Neural progenitor cell (in vitro differentiated cells): ENCODE results near the gene PHACTR1. TPM values are rescaled to one million over a fixed set of nuclear protein-coding genes. Genes with fewer than 3 reads are reported as not detected.
A peak's percentile ranks its signal among the peaks of the same experiment; 100 is the strongest.

Experiments
- DNase-seq: peaks from one replicate; pipeline ENCODE4 v3.0.0-alpha.2; 2016; ENCODE audit warnings: low spot score
- H2AFZ ChIP-seq: fragments of 200-600 bp; sonication (generic); replicated peaks from 2 replicates; pipeline ENCODE4 v1.6.1; 2016; ENCODE audit warnings: antibody characterized with exemption
- H3F3A ChIP-seq: fragments of 200-600 bp; sonication (generic); 2 replicates; pipeline ENCODE4 v1.6.1; 2016; ENCODE audit warnings: antibody characterized with exemption, low read depth
- H3K27ac ChIP-seq: fragments of 200-600 bp; sonication (generic); 2 replicates; pipeline ENCODE4 v1.5.1; 2016; ENCODE audit warnings: mild to moderate bottlenecking
- H3K27me3 ChIP-seq: fragments of 200-600 bp; sonication (generic); 2 replicates; pipeline ENCODE4 v1.6.1; 2016; ENCODE audit warnings: mild to moderate bottlenecking, moderate library complexity
- H3K36me3 ChIP-seq: fragments of 200-600 bp; sonication (generic); 2 replicates; pipeline ENCODE4 v1.5.1; 2016
- H3K4me1 ChIP-seq: fragments of 200-600 bp; sonication (generic); 2 replicates; pipeline ENCODE4 v1.6.1; 2016; ENCODE audit warnings: mixed run types
- H3K4me2 ChIP-seq: fragments of 200-600 bp; sonication (generic); 2 replicates; pipeline ENCODE4 v1.6.1; 2016
- H3K4me3 ChIP-seq: fragments of 200-600 bp; sonication (generic); 2 replicates; pipeline ENCODE4 v1.5.1; 2016
- H3K79me2 ChIP-seq: fragments of 200-600 bp; sonication (generic); 2 replicates; pipeline ENCODE4 v1.6.1; 2016; ENCODE audit warnings: low read depth
- H3K9ac ChIP-seq: fragments of 200-600 bp; sonication (generic); 2 replicates; pipeline ENCODE4 v1.6.1; 2016
- H3K9me3 ChIP-seq: fragments of 200-600 bp; sonication (generic); 2 replicates; pipeline ENCODE4 v1.5.1; 2016; ENCODE audit warnings: low read depth
- H4K20me1 ChIP-seq: fragments of 200-600 bp; sonication (generic); 2 replicates; pipeline ENCODE4 v1.6.1; 2016; ENCODE audit warnings: low read depth
- H3K27ac Mint-ChIP-seq: 3 replicates; pipeline ENCODE4 v1.8.0; 2021; ENCODE audit warnings: mixed read lengths
- H3K27me3 Mint-ChIP-seq: 2 replicates; pipeline ENCODE4 v1.8.0; 2022; ENCODE audit warnings: low read depth, mild to moderate bottlenecking, inconsistent platforms, moderate library complexity, mixed read lengths; ENCODE audit not compliant: insufficient read depth
- H3K36me3 Mint-ChIP-seq: 3 replicates; pipeline ENCODE4 v1.8.0; 2021; ENCODE audit warnings: mixed read lengths
- H3K4me1 Mint-ChIP-seq: 3 replicates; pipeline ENCODE4 v1.8.0; 2021; ENCODE audit warnings: mixed read lengths
- H3K4me3 Mint-ChIP-seq: 3 replicates; pipeline ENCODE4 v1.8.0; 2021; ENCODE audit warnings: mild to moderate bottlenecking, moderate library complexity, mixed read lengths
- H3K9me3 Mint-ChIP-seq: 3 replicates; pipeline ENCODE4 v1.8.0; 2020; ENCODE audit warnings: mixed read lengths
- EZH2 ChIP-seq: fragments of 200-600 bp; sonication (generic); IDR thresholded peaks from 2 replicates; pipeline ENCODE4 v1.6.1; 2017; ENCODE audit warnings: antibody characterized with exemption, mild to moderate bottlenecking, moderate library complexity
- EZH2phosphoT487 ChIP-seq: fragments of 200-600 bp; sonication (generic); IDR thresholded peaks from 2 replicates; pipeline ENCODE4 v1.6.1; 2017; ENCODE audit warnings: antibody characterized with exemption
- total RNA-seq: library from RNA; depleted of rRNA; stranded (reverse); fragments of >200 nt; gene quantifications from 2 replicates; pipeline ENCODE4 v1.2.3, GENCODE V29; 2015; ENCODE audit warnings: low replicate concordance
- TF ChIP-seq, protein P1 (sequence below): fragments of 200-600 bp; sonication (generic); IDR thresholded peaks from 2 replicates; pipeline ENCODE4 v1.5.1; 2017; ENCODE audit warnings: antibody characterized with exemption, mild to moderate bottlenecking

Gene PHACTR1
- total RNA-seq, 1 donor from 2014 or later = 2.4 TPM

DNA sequence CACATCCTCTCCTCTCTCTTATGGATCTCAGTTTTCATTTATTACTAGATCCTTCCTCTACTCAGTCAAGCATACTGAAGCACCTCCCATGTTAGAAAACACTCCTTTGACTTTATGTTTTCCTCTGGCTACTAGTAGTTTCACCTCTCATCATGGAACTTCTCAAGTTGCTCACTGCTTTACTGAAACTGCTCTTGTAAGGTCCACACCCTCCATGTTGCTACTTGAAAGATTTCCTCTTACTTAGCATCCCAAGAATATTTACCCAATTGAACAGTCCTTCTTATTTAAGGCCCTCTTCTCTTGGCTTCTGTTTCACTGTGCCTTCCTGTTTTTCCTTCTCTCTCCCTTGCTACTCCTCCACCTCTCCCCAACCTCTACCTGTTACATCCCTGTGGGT is 381.4 kb downstream of the PHACTR1 start:
- Mint-ChIP-seq H3K36me3 (no peaks in the 10 kb centered on the region), H3K27ac (no peak overlapping the region), H3K27me3 (peaks cover 2% of the 10 kb centered on the region), H3K4me1 (peaks cover 29% of the 10 kb centered on the region), H3K9me3 (no peaks in the 10 kb centered on the region), H3K4me3 (no peak overlapping the region)
- Histone ChIP-seq H3K36me3 (no peaks in the 10 kb centered on the region), H4K20me1 (no peaks in the 10 kb centered on the region), H3K9me3 (no peaks in the 10 kb centered on the region), H3K4me1 (peaks cover 28% of the 10 kb centered on the region), H2AFZ (no peak overlapping the region), H3K27me3 (no peaks in the 10 kb centered on the region), H3K9ac (no peak overlapping the region), H3K4me3 (no peak overlapping the region), H3K27ac (no peak overlapping the region), H3K4me2 (no peak overlapping the region), H3K79me2 (no peaks in the 10 kb centered on the region), H3F3A (no peaks in the 10 kb centered on the region)
- DNase-seq = no peak
- TF ChIP-seq EZH2phosphoT487 = no peak
- no peak for TF ChIP-seq EZH2
- TF ChIP-seq, protein P1, sequence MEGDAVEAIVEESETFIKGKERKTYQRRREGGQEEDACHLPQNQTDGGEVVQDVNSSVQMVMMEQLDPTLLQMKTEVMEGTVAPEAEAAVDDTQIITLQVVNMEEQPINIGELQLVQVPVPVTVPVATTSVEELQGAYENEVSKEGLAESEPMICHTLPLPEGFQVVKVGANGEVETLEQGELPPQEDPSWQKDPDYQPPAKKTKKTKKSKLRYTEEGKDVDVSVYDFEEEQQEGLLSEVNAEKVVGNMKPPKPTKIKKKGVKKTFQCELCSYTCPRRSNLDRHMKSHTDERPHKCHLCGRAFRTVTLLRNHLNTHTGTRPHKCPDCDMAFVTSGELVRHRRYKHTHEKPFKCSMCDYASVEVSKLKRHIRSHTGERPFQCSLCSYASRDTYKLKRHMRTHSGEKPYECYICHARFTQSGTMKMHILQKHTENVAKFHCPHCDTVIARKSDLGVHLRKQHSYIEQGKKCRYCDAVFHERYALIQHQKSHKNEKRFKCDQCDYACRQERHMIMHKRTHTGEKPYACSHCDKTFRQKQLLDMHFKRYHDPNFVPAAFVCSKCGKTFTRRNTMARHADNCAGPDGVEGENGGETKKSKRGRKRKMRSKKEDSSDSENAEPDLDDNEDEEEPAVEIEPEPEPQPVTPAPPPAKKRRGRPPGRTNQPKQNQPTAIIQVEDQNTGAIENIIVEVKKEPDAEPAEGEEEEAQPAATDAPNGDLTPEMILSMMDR = no peak

DNA sequence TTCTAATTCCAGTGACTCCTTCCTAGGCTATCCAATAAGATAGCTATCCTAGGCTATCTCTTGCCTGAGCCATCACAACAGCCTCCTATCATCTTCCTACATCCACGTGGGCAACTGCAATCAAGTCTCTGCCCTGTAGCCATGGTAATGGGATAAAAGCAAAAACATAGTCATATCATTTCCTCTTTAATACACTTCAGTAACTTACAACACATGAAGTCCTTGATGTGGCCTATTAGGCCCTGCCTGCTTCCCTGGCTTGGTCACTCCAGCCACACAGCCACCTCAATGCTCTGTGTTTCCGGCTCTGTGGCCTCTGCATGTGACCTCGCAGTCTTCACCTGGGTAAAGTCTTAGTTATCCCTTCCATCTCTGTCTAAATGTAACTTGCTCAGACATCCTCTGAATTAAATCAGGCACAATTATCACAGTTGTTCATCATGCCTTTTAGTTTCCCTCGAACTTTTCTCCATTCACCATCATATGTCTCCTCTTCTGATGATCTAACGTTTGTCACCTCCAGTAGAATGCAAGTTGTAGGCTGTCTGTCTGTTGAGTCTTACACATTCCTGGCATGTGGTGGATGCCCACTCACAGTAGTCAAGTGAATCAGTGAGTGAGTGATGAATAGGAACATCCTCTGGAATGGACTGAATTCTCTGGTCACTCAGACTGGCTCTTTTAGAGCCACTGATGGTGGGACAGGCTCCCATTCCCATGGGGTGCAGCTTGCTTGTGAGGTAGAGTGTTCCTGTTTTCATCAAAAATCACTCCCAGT is 382.4 kb downstream of the PHACTR1 start:
- DNase-seq = no peak
- Histone ChIP-seq H3K4me3 (no peak overlapping the region), H3K9ac (no peak overlapping the region), H3K4me1 (peaks cover 30% of the 10 kb centered on the region), H4K20me1 (no peaks in the 10 kb centered on the region), H3K4me2 (no peak overlapping the region), H3K79me2 (no peaks in the 10 kb centered on the region), H3K9me3 (no peaks in the 10 kb centered on the region), H3F3A (no peaks in the 10 kb centered on the region), H3K27me3 (no peaks in the 10 kb centered on the region), H2AFZ (no peak overlapping the region), H3K27ac (no peak overlapping the region), H3K36me3 (no peaks in the 10 kb centered on the region)
- no peaks in the 10 kb centered on the region for H3K9me3 Mint-ChIP-seq
- H3K36me3 Mint-ChIP-seq = no peaks in the 10 kb centered on the region
- TF ChIP-seq, protein P1 = no peak
- no peak for TF ChIP-seq EZH2phosphoT487
- no peak for TF ChIP-seq EZH2
- H3K4me1 Mint-ChIP-seq = peaks cover 31% of the 10 kb centered on the region
- H3K27ac Mint-ChIP-seq = no peak overlapping the region
- no peak overlapping the region for H3K4me3 Mint-ChIP-seq
- peaks cover 2% of the 10 kb centered on the region for H3K27me3 Mint-ChIP-seq

DNA sequence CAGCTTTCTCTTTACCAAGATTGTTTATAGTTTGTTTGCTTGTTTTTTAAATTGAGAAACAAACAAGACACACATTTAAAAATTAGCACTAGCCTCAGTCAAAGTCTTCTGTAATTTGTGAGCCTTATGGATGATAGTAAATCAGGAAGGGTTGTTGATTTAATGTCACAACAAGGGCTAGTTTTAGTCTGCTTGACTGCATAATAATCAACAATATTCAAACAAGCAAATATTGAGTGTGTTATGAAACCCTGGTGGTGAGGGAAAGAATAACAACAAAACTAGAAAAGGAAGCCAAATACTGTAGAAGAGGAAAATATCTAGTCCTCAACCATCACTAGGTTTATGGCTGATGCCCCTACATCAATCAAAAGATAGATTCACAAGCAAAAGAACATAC is 383.2 kb downstream of the PHACTR1 start:
- Histone ChIP-seq H3K4me1 (peaks cover 30% of the 10 kb centered on the region), H3K27ac (no peak overlapping the region), H4K20me1 (no peaks in the 10 kb centered on the region), H3K27me3 (no peaks in the 10 kb centered on the region), H3K9ac (no peak overlapping the region), H3K9me3 (no peaks in the 10 kb centered on the region), H2AFZ (no peak overlapping the region), H3K4me3 (no peak overlapping the region), H3K79me2 (no peaks in the 10 kb centered on the region), H3K36me3 (no peaks in the 10 kb centered on the region), H3K4me2 (no peak overlapping the region), H3F3A (no peaks in the 10 kb centered on the region)
- H3K4me1 Mint-ChIP-seq = peaks cover 30% of the 10 kb centered on the region
- no peaks in the 10 kb centered on the region for H3K36me3 Mint-ChIP-seq
- no peak overlapping the region for H3K27ac Mint-ChIP-seq
- peaks cover 2% of the 10 kb centered on the region for H3K27me3 Mint-ChIP-seq
- no peaks in the 10 kb centered on the region for H3K9me3 Mint-ChIP-seq
- TF ChIP-seq, protein P1 = peak; percentile 40
- TF ChIP-seq EZH2 = no peak
- DNase-seq = no peak
- H3K4me3 Mint-ChIP-seq = no peak overlapping the region
